Limb (tissue), 2 donors: ENCODE data around the gene FAM83E.
"Not testable (repeated sequence)": the region's sequence is repeated elsewhere in the genome, so short reads cannot be mapped to it uniquely, and the experiment has no call there.

ENCODE experiments used
- DNase-seq, 2 donors: peaks; one replicate each; pipeline ENCODE4 v3.0.0-alpha.2; 2016; ENCODE audit errors: extremely low spot score in 2 of 2

FAM83E gene

DNA sequence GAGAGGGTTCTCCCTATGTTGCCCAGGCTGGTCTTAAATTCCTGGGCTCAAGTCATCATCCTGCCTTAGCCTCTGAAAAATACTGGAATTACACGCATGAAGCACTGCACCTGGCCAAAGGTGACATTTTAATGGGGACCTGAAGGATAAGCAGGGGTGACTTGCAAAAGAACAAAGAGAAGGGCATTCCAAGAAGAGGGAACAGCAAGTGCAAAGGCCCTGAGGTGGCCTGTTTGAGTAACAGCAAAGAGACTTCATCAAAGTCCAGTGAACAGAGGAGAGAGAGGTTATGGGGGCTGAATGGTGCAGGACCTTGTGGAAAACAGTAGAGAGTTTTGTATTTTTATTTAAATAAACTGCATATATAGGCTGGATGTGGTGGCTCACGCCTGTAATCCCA lies 27.0 kb upstream of the FAM83E start:
- no peak for DNase-seq

DNA sequence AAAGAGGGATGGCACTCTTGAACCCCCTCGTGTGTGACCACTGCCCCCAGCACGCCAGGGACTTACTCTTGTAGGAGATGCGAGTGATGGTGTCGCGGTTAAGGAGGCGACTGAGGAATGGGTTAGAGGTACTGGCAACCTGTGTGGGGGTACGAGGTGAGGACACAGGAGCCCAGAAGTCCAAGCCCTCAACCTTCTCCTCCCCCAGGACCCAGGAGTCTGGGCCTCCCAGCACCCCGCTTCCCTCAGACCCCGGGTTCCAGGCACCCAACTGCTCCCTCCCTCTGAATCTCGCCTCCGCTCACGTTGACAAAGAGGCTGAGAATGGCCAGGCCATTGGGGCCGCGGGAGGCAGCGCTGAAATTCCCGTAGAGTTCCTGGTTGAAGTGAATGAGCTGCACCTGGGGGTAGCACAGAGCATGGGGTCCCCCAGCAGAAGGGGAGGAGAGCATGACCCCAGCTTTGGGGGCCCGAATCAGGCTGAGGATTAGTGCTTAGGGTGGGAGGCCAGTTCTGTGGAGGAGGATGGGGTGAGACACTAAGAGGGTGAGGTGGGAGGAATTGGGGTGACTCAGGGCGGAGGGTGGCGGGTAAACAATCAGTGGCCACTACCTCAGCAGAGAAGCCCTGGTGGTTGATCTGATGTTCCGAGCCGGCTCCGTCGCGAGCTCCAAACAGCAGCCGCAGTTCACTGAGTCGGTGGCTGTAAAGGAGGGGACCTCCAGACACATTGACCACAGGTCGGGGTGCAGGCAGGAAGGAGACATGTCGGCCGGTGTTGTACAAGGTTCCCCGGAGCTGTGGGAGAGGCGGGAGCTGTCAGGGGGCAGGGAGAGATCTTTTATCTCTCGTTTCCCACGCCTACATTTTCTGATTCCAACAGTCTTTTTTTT lies 24.9 kb upstream of the FAM83E start:
- no peak for DNase-seq

DNA sequence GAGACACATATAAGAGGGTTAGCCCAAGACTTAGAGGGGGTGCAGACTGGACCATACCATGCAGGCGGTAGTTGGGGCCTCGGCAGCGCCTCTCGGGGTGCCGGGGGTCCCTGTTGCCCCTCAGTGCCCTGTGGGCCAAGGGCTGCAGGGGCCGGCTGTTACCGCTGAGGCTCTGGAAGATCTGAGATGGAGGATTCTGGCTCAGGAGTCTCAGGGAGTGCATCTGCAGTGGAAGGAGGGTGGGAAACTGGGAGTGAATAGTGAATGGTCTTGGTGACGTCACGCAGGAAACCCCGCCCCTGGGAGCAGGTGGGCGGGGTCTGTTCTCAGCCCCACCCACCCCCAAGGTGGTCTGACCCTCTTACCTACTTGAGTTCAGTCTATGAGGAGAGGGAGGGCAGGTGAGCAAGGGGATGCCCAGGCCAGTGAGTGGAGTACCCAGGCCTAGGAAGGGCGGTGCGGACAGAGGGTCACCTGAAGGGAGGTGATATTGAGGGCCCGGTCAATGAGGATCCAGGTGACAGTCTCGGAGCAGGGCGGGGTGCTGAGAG lies 24.0 kb upstream of the FAM83E start:
- peak in 1 of 2 donors; percentile 70 for DNase-seq

DNA sequence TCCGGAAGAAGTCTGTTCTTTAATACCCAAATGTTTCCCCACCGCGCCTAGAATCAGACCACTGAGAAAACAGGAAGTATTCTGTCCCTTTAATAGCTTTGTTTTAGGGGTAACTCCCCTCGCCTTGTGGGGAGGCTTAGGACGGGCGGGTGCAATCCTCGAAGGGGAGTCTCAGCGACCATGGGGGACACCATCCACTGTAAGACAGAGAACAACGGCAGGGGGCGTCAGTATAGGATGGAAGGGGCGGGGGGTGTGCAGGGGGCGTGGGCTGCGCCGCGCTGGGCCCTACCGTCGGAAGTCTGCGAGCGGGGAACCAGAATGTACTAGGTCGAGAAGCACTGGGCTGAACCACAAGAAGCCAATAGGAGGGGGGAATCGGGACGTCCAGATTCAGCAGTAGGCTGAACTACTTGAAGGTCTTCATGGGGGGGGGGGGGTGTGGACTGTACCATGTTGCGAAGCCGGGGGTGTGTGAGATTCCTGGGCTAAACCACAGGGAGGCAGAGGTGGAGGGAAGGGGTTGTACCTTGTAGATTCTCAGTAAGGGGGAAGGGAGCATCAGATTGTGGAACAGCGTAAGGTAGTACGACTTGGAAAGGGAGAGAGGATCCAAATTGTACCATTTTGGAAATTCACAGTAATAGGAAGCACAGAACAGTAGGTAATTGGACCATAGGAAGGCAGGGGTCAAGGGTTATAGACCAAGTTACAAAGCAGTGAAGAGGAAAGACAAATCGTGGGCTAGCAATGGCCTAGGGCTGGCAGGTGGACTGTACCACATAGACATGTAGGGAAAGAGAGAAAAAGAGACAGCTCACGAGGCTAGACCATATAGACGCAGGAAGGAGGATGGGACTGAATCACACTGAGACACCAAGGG lies 23.3 kb upstream of the FAM83E start:
- DNase-seq, result peak; percentile 86 to 92

DNA sequence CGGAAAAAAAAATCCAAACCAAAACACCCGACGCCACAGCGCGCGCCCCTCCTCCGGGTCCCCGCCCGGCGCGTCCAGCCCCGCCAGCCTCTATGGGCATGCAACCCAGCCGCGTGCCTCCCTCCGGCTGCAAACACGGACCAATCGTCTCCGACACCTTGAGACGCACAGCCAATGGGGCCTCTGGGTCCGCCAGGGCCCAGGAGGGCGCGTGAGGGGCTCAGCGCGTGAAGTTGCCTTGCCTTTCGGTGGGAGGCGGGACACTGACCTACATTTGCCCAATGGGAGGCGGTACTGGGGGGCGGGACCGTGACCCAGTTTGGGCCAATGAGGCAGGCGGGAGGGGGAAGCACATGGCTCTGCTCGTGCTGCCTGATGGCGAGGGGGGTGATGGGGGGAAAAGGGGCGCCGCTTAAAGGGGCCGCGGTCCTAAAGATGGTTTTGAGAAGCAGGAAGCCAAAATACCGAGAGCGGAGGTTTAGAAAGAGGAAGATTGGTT lies 22.6 kb upstream of the FAM83E start:
- peak; percentile 96 to 99 for DNase-seq

DNA sequence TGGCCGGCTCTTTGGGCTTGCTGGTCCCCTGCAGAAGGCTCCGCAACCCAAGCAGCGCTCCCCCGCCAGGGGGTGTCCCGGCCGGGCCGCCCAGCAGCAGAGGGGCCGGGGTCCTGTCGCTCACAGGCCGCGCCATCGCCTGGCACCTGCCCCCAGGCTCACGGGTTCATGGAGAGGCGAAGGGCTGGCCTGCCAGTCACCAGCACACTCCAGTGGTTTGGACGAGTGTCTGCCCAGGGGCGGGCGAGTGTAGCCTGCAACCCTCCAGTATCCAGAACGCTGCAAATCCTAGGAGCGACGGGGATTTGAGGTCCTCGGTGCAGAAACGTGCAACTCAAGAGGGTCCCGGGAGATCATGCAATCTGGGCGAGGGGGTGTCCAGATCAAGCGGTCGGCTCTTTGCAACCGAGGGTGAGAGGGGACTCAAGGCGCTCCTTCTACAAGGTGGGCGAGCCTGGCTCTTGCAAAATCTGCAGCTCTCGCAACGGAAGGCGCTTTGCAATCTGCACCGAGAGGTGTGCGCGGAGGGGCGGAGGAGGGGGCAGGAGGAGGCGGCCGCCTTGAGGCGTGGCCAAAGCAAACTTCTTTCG lies 22.1 kb upstream of the FAM83E start, which contains the start of gene DBP:
TSS of gene DBP (minus strand) at position 521 of the 590 bp plus-strand sequence. CDS start at position 136, 385 bp downstream.
- no peak for DNase-seq

DNA sequence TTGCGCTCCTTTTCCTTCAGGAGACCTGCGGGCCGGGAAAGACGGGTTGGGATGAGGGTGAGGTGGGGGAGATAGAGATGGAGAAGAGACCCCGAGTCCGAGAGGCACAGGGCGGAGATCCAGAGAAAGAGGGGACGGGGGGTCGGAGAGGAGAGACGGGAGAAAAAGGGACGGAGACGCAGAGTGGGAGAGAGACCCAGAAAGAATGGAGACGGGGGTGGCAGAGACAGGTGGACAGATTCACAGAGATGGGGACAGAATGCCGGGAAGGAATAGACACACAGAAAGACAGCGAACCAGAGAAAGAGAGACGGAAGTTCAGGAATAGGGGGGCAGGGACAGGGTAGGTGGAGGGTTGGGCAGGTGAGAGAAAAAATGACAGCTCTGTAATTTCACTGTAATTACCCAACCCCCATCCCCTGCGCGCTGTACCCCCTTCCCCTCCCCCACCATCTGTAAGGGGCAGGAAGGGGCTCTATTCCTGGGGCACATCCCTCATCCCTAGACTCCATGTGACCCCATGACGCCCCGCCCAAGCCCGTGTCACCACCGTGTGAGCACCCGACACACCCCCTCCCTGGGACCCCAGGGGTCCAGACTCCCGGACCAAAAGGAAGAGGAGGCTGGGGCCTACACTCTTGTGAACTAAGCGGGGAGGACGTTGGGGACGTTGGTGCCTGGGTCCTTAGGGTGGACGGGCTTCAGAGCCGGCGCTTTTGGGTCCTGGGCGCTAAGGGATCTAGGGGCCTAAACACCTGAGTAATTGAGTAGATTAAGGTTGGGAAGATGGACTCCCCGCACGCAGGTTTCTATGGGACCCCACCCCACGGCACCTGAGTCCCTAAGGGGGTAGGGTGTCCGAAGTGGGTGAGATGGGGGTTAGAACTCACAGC lies 21.3 kb upstream of the FAM83E start:
- DNase-seq, result peak in 1 of 2 donors; percentile 59

DNA sequence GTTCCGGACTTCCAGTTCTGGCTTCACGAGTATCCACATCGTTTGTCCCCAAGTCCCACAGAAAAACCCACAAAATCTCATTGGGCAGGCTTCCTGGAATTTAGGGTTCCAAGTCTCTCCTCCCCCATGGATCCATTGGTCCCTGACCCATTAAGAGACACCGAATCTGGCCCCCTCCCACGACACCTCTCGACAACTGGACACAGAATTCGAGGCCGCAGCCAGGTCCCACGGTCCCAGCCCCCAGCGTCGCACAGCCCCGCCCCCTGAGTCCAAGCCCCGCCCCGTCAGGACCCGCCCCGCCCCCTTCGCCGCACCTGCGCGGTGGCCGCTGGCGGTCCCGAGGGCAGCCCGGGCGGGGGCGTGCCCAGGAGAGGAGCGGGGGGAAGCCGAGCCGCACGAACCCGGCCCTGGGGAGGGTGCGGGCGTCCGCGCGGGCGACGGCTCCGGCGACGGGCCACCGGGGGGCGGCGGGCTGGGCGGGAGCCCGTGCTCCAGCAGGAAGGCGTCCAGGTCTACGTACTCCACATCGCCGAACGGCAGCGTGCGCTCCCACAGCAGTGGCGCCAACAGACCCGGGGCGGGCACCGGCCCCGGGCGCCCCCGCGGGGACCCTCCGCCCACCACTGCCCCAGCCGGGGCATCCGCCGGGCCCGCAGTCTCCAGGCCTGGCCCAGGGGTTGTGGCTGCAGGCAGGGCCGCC lies 20.5 kb upstream of the FAM83E start:
- peak in 1 of 2 donors; percentile 81 for DNase-seq

DNA sequence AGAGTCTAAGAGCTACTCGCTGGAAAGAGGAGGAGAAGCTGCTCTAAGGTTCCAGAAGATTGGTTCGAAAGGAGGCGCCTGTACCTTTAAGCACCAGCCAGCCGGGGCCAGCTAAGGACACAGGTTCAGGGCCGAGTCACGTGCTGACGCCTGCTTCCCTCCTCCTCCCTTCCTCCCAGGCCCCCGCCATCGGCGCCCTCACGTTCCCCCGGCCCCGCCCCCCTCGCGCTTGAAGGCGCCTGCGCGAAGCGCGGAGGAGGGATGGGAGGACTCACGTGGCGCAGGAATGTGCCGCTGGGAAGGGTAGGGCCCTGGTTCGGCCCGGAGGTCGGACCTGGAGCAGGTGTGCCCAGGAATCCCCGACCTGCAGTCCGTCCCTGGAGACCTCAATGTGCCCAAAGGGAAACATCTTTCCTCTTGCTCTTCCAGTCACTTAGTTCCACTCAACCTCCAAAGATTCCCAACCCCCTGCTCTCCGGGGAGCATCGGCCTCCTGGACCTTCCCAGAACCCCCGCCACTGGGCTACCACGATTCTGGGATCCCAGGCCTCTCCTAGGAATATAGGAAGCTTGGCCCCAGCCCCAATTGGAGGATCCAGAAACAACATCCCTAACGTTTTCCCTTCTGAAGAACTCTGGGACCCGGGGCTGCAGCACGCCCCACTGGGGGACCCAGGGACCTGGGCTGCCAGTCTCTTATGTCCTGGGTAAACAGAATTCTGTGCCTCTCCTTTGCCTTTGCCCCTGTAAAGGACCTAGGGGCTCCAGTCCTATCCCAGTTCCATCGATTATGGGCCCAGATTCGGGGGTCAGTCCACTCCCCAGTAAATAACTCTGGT lies 19.8 kb upstream of the FAM83E start:
- DNase-seq, result peak; percentile 94 to 96

DNA sequence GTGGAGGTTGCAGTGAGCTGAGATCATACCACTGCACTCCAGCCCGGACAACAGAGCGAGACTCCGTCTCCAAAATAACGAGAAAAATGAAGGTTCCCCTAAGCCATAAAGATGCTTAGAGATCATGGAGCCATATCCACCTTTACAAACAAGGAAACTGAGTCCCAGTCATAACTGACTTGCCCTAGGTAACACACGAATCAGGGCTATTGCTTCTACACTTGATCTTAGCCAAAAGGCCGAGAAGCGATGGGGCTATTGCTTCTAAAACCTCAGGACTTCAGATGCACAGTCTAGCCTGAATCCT lies 19.1 kb upstream of the FAM83E start:
- DNase-seq, result no peak

DNA sequence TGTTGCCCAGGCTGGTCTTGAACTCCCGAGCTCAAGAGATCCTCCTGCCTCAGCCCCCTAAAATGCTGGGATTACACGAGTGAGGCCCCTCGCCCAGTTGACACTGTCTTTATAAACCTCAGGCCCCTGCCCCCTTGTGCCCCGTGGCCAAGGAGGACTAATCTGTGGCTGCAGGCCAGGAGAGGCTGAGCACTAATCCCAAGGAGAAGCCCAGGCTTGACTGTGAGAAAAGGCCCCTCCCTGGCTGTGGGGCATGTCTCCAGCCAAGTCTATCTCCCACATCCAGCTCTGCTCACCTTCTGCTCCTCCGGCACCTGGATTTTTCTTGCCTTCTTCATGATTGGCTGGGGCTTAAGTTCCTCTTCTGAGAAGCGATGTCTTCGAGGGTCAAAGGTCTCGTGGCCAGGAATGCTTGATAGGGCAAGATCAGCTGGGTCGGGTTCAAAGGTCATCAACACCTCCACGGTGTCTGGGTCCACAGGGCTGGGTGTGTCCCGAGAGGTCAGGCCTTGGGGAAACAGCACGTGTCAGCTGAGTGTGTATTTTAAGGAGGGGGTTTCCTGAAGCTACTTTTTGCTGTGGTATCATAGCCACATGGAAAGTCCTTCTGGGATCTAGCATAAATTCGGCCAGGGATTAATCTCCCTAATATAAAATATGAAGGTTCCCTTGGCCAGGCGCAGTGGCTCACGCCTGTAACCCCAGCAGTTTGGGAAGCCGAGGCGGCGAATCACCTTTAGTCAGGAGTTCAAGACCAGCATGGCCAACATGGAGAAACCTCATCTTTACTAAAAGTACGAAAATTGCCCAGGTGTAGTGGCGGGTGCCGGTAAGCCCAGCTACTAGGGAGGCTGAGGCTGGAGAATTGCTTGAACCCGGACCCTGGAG lies 18.5 kb upstream of the FAM83E start:
- no peak for DNase-seq

DNA sequence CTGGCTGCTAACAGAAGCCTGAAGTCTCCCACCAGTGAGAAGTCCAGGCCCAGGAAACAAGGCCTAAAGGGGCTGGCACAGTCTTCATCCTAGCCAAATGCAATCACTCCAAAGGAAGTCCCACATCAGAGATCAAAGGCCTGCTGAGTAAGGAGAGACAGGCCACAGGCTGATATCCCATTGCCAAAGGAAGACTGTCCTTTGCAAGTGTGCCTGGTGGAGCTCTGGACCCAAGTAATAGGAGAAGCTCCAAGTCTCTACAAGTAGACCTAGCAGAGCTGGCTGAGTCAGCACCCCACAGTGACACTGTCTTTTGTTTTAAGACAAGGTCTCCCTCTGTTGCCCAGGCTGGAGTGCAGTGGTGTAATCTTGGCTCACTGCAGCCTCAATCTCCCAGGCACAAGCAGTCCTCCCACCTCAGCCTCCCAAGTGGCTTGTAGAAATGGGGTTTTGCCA lies 17.8 kb upstream of the FAM83E start:
- DNase-seq, result no peak

DNA sequence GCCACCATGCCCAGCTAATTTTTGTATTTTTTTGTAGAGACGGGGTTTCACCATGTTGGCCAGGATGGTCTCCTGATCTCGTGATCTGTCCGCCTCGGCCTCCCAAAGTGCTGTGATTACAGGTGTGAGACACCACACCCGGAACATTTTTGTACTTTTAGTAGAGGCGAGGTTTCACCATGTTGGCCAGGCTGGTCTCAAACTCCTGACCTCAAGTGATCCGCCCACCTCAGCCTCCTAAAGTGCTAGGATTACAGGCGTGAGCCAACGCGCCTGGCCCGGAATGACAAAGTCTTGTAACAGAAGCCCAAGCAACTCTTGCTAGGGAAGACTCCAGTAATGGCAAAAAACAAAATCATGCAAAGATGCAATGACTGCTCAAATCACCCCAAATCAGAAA lies 17.4 kb upstream of the FAM83E start:
- DNase-seq, result not testable (repeated sequence)

DNA sequence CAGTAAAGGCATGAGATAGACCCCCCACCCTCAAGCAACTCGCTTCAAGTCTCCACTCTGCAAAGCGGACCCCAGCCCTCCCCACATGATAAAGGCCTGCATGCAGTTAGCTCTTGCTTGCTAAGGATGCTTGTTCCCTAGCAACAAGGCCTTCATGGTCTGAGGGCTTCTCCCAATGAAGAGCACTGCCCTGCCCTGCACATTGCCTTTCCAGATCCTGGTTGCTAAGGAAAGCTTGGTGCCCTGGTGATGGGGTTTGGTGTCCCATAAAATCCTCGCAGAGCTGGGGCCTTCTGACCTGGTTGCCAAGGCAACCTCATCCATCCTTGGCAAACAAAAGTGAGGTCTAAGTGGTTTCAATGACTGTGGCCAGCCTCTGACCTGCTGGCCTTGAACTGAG lies 16.3 kb upstream of the FAM83E start:
- DNase-seq, result peak in 1 of 2 donors; percentile 43

DNA sequence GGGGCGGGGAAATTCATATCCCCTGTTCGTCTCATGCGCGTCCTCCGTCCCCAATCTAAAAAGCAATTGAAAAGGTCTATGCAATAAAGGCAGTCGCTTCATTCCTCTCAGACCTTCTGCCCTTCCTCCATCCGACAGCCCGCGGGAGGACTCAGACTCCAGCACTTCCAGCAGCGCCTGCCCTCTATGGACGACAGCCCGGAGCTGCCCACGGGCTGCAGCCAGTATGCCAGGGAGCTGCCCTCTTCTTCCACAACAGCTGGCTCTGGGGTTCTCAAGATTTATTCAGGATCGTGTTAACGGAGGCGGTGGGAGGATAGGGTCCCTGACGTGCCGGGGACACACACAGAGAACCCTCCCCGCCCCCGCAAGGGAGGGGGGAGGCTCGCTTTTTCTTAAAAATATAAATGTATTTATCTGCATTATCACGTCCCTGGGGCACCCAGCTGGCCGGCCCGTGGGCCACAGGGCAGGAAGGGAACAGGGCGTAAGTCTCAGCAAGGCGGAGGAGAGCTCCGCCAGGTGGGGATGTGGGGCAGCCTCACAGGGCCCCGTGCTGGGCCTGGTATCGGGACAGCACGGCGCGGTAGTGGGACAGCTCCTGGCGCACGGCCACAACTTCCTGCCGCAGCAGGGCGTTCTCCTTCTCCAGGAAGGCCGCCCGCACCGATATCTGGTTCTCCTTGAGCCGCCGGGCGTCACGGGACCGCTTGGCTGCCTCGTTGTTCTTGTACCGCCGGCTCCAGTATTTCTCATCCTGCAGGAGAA lies 15.6 kb upstream of the FAM83E start:
- DNase-seq, result peak in 1 of 2 donors; percentile 72

DNA sequence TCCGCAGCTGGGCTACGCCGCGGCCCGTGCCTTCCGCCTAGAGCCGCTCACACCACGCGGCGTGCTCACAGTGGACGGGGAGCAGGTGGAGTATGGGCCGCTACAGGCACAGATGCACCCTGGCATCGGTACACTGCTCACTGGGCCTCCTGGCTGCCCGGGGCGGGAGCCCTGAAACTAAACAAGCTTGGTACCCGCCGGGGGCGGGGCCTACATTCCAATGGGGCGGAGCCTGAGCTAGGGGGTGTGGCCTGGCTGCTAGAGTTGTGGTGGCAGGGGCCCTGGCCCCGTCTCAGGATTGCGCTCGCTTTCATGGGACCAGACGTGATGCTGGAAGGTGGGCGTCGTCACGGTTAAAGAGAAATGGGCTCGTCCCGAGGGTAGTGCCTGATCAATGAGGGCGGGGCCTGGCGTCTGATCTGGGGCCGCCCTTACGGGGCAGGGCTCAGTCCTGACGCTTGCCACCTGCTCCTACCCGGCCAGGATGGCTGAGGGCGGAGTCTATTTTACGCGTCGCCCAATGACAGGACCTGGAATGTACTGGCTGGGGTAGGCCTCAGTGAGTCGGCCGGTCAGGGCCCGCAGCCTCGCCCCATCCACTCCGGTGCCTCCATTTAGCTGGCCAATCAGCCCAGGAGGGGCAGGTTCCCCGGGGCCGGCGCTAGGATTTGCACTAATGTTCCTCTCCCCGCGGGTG lies 14.9 kb upstream of the FAM83E start:
- peak in 1 of 2 donors; percentile 72 for DNase-seq

DNA sequence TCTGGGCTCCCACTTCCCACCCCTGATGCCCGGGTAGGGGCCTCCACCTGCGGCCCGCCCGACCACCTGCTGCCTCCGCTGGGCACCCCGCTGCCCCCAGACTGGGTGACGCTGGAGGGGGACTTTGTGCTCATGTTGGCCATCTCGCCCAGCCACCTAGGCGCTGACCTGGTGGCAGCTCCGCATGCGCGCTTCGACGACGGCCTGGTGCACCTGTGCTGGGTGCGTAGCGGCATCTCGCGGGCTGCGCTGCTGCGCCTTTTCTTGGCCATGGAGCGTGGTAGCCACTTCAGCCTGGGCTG lies 14.4 kb upstream of the FAM83E start:
- DNase-seq, result peak in 1 of 2 donors; percentile 34
